AG10803 (cell line): ENCODE data around the gene SKP1.
A peak's percentile ranks its signal among the peaks of the same experiment; 100 is the strongest.

Experiments
- DNase-seq: peaks from one replicate; pipeline ENCODE4 v3.0.0; 2010; ENCODE audit warnings: low read depth
- H3K4me3 ChIP-seq: 2 replicates; pipeline ENCODE4 v1.5.1; 2011; ENCODE audit warnings: mild to moderate bottlenecking, low read length, control low read depth
- TF ChIP-seq, protein P1 (sequence below): conservative IDR thresholded peaks from 2 replicates; pipeline ENCODE4 v1.5.1; 2011; ENCODE audit warnings: mild to moderate bottlenecking, low read length, control low read depth, inconsistent platforms

SKP1 gene

DNA sequence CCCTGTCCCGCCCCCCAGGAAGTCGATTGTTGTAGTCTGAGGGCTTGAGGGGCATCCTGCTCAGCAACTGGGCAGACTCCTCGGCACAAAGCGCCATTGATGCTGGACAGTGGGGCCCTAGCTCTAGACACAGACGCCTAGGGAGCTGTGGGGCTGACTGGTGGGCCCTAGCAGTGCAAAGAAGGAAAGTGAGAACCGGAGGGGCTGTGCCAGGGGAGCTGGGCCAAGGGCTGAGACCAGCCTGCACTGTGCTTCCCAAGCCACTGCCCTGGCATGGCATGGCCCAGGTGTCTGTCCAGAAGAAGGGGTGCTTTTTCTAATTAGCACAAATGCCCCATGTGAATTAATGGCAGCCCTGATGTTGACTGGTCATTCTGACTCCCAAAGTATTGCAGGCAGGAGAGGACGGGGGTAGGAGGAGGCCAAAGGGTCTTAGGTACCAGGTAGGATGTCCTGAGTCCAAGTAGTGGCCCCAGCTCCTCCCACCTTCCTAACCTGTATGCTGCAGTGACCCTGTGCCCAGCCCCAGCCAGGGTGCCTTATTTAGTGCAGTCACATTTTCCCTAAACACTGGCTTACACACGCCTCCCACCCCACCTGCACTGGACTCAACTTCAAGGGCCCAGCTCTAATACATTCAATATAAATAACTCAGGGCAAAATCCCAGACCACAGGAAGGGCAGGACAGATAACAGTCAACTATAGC, 46.4 kb downstream of the SKP1 start:
- H3K4me3 ChIP-seq = no peak overlapping the region
- TF ChIP-seq, protein P1, sequence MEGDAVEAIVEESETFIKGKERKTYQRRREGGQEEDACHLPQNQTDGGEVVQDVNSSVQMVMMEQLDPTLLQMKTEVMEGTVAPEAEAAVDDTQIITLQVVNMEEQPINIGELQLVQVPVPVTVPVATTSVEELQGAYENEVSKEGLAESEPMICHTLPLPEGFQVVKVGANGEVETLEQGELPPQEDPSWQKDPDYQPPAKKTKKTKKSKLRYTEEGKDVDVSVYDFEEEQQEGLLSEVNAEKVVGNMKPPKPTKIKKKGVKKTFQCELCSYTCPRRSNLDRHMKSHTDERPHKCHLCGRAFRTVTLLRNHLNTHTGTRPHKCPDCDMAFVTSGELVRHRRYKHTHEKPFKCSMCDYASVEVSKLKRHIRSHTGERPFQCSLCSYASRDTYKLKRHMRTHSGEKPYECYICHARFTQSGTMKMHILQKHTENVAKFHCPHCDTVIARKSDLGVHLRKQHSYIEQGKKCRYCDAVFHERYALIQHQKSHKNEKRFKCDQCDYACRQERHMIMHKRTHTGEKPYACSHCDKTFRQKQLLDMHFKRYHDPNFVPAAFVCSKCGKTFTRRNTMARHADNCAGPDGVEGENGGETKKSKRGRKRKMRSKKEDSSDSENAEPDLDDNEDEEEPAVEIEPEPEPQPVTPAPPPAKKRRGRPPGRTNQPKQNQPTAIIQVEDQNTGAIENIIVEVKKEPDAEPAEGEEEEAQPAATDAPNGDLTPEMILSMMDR = no peak
- no peak for DNase-seq

DNA sequence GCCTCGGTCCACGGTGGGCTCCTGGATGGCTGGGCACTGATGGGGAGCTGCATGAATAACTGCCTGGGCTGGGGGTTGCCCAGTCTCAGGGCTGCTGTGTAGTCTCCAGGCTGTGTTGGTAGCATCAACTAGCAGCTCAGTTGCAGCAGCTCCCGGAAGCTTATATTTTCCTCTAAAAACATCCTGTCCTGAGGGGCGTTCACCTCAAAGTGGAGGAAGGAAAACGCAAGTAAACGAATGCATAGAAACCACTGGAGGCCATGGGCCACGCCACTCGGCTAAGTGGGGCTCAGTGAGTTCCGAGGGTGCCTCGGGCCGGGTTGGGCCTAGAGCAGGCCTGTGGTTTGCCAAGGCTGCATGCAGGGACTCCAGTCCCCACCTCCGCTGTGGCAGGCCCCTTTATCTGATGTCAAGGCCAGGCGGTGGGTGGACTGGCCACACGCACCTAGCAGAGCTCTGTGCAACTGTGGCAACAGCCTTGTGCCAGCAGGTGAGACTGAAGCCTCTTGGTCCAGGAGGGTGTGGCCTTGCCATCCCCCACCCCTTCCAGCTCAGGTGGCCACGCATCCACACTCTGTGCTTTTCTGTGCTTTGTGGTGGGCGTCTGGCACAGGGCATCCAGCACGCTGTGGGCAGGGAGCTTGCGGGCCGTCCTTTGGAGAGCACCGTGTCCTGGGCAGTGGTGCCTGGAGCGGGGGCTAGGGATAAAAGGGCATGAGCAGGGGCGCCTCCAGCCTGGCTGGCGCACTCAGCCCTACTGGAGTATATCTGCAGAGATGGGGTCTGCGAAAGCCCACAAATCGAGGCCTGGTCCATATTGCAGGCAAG, 47.1 kb downstream of the SKP1 start:
- DNase-seq = no peak
- H3K4me3 ChIP-seq = no peak overlapping the region
- TF ChIP-seq, protein P1 = no peak

DNA sequence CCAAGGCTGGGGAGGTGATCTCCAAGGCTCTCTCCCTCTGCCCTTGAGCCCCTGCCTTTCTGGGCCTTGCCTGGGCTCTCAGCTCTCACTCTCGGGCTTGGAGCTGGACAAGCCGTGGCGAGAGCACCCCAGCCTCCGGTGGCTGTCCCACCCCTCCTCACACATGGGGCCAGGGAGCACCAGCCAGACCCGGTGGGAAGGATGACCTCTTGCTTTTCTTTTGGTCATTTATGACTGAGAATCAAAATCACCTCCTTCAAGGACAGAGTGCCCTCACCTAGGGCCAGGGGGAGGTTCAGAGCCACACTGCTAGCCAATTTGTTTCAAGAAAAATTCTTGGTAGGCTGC, 48.1 kb downstream of the SKP1 start:
- H3K4me3 ChIP-seq = no peak overlapping the region
- TF ChIP-seq, protein P1 = no peak
- DNase-seq = no peak

DNA sequence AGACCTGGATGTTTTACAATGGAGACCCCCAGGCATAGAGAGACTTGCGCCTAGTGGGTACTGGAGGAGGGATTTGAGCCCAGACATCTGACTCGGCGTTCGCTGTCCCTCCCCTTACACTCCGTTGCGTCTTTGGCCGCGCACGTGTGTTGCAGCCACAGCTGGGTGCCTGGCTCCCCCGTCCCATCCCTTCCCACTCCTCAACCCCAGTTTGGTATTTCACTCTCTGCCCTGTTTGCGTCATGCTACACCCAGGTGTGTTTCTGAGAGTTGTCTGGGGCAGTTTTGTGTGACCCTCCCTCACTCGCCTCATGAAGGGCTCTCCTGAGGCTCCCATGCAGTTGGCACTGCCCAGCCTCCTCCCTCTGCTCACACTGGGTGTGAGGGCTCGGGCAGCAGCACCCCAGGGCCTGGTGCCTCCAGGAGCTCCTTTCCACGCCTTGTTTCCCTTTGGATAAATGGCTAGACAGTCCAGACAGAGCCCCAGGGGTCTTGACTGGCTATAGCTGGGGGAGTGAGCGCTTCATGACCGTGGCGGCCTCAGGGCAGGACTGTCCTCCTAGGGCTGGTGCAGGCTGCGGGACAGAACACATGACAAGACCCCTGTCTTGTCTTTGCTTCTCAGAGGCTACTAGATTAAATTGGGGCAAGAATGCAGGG, 48.6 kb downstream of the SKP1 start:
- DNase-seq = no peak
- H3K4me3 ChIP-seq = no peak overlapping the region

DNA sequence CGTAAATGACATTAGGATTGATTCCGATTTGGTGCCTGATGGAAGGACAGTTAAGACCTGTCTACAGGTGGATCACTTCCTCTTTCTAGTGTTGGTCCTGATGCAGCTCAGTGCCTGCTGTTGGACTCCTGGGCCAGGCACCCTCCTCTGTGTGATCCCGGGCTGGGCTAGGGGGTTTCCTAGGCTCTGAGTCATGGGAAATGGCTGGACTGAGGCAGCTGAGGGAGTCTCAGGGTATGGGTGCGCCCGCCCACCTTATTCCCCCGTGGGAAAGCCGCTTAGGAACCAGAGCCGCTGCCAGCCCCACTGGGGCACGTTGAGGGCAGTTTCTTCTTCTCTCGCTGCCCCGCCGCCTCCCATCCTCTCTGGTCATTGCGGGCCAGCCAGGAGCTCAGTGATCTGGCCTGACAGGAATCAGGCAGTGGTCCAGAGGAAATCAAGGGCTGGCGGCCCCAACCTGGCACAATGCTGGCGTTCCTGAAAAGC, 49.3 kb downstream of the SKP1 start:
- no peak for DNase-seq
- H3K4me3 ChIP-seq = no peak overlapping the region
- TF ChIP-seq, protein P1 = no peak

More for the DNA sequence above, 48.6 kb downstream of the SKP1 start:
- TF ChIP-seq, protein P1 = no peak

DNA sequence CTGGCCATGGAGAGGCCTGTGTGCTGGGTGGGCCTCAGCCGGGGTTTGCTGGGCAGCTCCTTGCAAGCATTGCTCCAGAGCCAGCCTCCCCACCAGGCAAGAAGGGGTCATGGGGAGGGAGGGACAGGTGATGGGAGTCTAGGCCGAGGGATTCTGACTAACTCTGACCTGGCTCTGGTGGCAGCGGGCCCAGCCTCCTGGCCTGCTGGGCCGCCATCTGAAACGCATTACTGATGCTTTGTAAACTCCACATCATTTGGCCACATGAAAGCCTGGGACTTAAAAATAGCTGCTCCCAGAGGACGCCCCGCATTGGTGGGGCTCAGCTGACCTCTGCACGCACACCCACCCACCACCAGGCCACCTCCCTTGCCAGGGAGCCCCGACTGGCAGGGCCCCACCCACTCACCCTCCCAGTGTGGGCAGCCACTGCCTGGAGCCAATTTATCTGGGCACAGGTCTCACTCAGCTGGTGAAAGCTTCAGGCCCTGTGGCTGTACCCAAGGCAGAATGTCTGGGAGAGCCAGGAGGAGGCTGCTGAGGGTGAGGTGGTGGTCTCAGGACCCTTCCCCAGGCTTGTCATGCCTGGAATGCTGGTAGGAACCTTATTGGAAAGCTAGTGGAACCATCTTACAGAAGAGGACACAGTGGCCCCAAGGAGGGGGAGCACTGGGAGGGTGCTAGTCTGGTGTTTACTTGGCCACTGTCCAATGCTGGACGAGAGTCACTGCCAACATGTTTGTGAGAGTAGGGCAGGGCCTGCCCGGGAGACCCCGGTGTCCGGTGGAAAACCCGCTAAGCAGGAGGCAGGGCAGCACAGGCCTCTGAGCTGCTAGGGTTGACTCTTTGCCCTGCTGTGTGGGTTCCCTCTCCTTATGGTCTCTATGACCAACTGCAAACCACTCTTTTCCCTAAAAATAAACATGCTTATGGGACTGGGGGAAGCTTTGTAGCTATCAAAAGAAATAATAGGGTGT, 51.4 kb downstream of the SKP1 start:
- TF ChIP-seq, protein P1 = no peak
- peak; percentile 95 for DNase-seq
- H3K4me3 ChIP-seq = no peak overlapping the region
